Effector CD4-positive, alpha-beta T cell (primary cell): ENCODE measurements around the gene NFIL3.
"Not testable (repeated sequence)": the region's sequence is repeated elsewhere in the genome, so short reads cannot be mapped to it uniquely, and the experiment has no call there.

Experiments used
- DNase-seq: peaks from one replicate; pipeline ENCODE4 v3.0.0-alpha.2; 2020

NFIL3 gene

GRCh38 chr9:91393826-91394225, 29.8 kb downstream of the NFIL3 start:
- no peak for DNase-seq

- no peak for DNase-seq
These were observed 31.2 kb downstream of the NFIL3 start for GRCh38 chr9:91392435-91392834.

- DNase-seq = no peak
These were observed 31.8 kb downstream of the NFIL3 start for GRCh38 chr9:91391818-91392217.

GRCh38 chr9:91391412-91391811, 32.2 kb downstream of the NFIL3 start:
- no peak for DNase-seq

- DNase-seq = not testable (repeated sequence)
These were observed 33.9 kb downstream of the NFIL3 start for GRCh38 chr9:91389686-91390085.

GRCh38 chr9:91386765-91387164, 36.9 kb downstream of the NFIL3 start:
- DNase-seq = no peak

- no peak for DNase-seq
These were observed 38.7 kb downstream of the NFIL3 start for GRCh38 chr9:91384954-91385353.

- no peak for DNase-seq
These were observed 40.1 kb downstream of the NFIL3 start for GRCh38 chr9:91383577-91383976.

- DNase-seq = no peak
These were observed 41.3 kb downstream of the NFIL3 start for GRCh38 chr9:91382298-91382697.

- no peak for DNase-seq
These were observed 44.2 kb downstream of the NFIL3 start for GRCh38 chr9:91379426-91379825.

GRCh38 chr9:91378695-91379127, 44.9 kb downstream of the NFIL3 start:
- no peak for DNase-seq

- not testable (repeated sequence) for DNase-seq
These were observed 45.6 kb downstream of the NFIL3 start for GRCh38 chr9:91378054-91378453.

GRCh38 chr9:91376239-91376638, 47.4 kb downstream of the NFIL3 start:
- DNase-seq = no peak

- DNase-seq = no peak
These were observed 48.7 kb downstream of the NFIL3 start for GRCh38 chr9:91374939-91375338.

GRCh38 chr9:91371894-91372293, 51.7 kb downstream of the NFIL3 start:
- no peak for DNase-seq

- DNase-seq = not testable (repeated sequence)
These were observed 53.6 kb downstream of the NFIL3 start for GRCh38 chr9:91370006-91370405.

- no peak for DNase-seq
These were observed 58.9 kb downstream of the NFIL3 start for GRCh38 chr9:91364702-91365101.

- DNase-seq = no peak
These were observed 59.6 kb downstream of the NFIL3 start for GRCh38 chr9:91364005-91364404.

GRCh38 chr9:91362051-91362611, 61.5 kb downstream of the NFIL3 start:
- no peak for DNase-seq

- DNase-seq = peak; percentile 79
These were observed 62.2 kb downstream of the NFIL3 start, which contains the start of gene AUH for GRCh38 chr9:91361291-91362050. AUH (minus strand) TSS chr9:91361918; CDS start chr9:91361889, 29 bp downstream.

GRCh38 chr9:91360551-91361290, 62.9 kb downstream of the NFIL3 start:
- no peak for DNase-seq

GRCh38 chr9:91359734-91360470, 63.7 kb downstream of the NFIL3 start:
- DNase-seq = no peak

- DNase-seq = no peak
These were observed 64.5 kb downstream of the NFIL3 start for GRCh38 chr9:91359083-91359482.
